GM12801 (cell line): ENCODE measurements around the gene NCAM2.

Experiments used
- TF ChIP-seq, protein P1 (sequence below): IDR thresholded peaks from one replicate; pipeline ENCODE4 v1.5.1; 2011; ENCODE audit warnings: control low read depth; ENCODE audit not compliant: insufficient read length; ENCODE audit errors: extremely low read depth

The NCAM2 gene

DNA sequence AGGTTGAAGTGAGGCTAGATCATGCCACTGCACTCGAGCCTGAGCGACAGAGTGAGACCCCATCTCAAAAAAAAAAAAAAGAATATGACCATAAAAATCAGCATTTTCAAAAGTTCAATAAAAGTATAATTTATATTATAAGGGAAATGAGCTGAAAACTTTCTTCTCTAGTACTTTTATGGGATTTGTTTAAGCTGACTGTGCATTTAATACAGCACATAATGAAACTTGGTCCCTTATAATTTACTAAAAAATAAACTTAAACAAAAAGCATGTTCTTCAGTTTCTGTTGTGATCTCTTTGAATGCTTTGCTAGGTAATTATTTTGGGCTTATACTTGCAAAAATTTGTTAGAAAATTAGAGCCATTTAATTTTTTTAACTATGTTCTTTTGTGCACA is 77.8 kb downstream of the NCAM2 start:
- TF ChIP-seq, protein P1, sequence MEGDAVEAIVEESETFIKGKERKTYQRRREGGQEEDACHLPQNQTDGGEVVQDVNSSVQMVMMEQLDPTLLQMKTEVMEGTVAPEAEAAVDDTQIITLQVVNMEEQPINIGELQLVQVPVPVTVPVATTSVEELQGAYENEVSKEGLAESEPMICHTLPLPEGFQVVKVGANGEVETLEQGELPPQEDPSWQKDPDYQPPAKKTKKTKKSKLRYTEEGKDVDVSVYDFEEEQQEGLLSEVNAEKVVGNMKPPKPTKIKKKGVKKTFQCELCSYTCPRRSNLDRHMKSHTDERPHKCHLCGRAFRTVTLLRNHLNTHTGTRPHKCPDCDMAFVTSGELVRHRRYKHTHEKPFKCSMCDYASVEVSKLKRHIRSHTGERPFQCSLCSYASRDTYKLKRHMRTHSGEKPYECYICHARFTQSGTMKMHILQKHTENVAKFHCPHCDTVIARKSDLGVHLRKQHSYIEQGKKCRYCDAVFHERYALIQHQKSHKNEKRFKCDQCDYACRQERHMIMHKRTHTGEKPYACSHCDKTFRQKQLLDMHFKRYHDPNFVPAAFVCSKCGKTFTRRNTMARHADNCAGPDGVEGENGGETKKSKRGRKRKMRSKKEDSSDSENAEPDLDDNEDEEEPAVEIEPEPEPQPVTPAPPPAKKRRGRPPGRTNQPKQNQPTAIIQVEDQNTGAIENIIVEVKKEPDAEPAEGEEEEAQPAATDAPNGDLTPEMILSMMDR = no peak

DNA sequence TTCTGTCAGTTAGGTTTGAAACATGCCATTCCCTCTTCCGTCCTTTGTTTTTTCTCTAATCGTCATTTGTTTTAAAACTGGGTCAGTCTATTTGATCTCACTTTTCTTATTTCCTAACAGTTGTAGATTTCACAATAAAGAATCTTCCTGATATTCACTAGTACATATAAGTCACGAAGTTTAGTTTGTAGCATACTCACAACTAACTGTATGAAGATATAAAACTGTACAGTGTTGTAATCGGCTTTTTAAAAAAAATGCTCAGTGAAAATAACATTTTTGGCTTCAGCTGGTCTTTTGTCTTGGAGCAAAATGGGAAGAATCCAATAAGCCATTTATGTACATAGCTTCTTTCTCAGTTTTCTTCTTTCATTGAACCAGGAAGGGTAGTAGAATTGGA is 78.3 kb downstream of the NCAM2 start:
- TF ChIP-seq, protein P1 = no peak

GRCh38 chr21:21079646-21080045 is 81.4 kb downstream of the NCAM2 start:
- TF ChIP-seq, protein P1 = no peak

- TF ChIP-seq, protein P1 = no peak
Observed at GRCh38 chr21:21084179-21084578, 86.0 kb downstream of the NCAM2 start.

DNA sequence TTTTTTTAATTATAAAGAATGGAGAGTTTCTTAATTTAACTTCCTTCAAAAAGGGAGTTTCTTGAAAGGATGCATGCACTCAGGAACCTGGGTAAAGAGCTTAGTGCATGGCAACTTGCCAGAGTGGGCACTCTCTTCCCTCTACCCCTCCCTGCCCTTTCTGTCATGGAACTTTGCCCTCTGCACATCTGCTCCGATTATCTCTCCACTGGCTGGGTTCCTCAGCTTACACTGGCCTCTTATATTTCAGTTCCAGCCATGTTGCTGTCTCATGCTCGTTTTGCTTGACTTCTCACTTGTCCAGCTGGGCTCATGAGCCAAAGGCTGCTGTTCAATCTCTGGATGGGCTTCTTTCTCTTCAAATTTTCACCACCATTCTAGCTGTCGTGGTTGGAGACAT is 87.0 kb downstream of the NCAM2 start:
- TF ChIP-seq, protein P1 = no peak

- TF ChIP-seq, protein P1 = no peak
Observed at GRCh38 chr21:21096956-21097355, 98.7 kb downstream of the NCAM2 start.

DNA sequence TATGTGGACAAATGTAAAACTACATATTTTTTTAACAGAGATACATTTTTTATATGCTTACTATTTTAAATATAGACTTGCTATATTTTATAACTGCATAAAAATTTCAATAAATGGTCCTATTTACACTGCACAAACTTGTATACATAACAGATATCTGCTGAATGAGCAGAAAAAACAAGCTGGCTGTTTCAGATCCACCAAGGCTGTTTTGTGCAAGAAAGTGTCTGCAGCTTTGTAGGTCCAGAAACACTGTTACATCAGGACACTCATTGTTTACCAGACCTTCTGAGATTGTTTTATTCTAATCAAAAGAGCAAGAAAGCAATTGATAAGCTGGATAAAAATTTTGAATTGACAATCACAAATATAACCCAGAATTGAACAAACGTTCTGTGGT is 99.3 kb downstream of the NCAM2 start:
- TF ChIP-seq, protein P1 = no peak

- TF ChIP-seq, protein P1 = no peak
Observed at GRCh38 chr21:21101911-21102310, 103.7 kb downstream of the NCAM2 start.
